Activated naive CD4-positive, alpha-beta T cell treated with anti-CD3 and anti-CD28 coated beads, Interleukin-2, amount 50 U/mL, for 72 hours (primary cell): ENCODE measurements around the gene DEXI. TPM values are rescaled to one million over a fixed set of nuclear protein-coding genes. Genes with fewer than 3 reads are reported as not detected.

Experiments used
- ATAC-seq, 2 donors: fragments of 150-1000 bp; cut with Tn5 transposase; 2 replicates each; pipeline ENCODE4 v1.10.0; 2021; ENCODE audit warnings: mild to moderate bottlenecking in 2 of 2, moderate library complexity in 2 of 2
- DNase-seq, 2 donors: peaks; one replicate each; pipeline ENCODE4 v3.0.0; 2021 to 2022; ENCODE audit warnings: low spot score in 2 of 2
- H3K27ac Mint-ChIP-seq, 2 donors: one replicate each; pipeline ENCODE4 v1.8.0; 2022; ENCODE audit warnings: mild to moderate bottlenecking in 2 of 2, mixed read lengths in 2 of 2
- H3K36me3 Mint-ChIP-seq, 2 donors: one replicate each; pipeline ENCODE4 v1.8.0; 2022; ENCODE audit warnings: mixed read lengths in 2 of 2
- H3K9me3 Mint-ChIP-seq, 2 donors: one replicate each; pipeline ENCODE4 v1.8.0; 2022; ENCODE audit warnings: mixed read lengths in 2 of 2
- total RNA-seq, 2 donors: library from RNA; stranded (reverse); gene quantifications; one replicate each; pipeline ENCODE4 v1.2.3, GENCODE V29; 2022

The DEXI gene
- 10 to 100 TPM; 17.1 to 30.2 TPM for total RNA-seq

- Mint-ChIP-seq H3K9me3 (no peaks in the 10 kb centered on the region), H3K27ac (peak within 1 kb of the TSS; percentile 85), H3K36me3 (peaks cover 13 to 23% of the 10 kb centered on the region in 2 donors)
- peak; percentile 96 to 98 for DNase-seq
- ATAC-seq = peak; percentile 78 to 84
These were observed at the start of gene DEXI for GRCh38 chr16:10942352-10943063. DEXI (minus strand) TSS chr16:10942468; CDS start chr16:10942005, 463 bp downstream.

GRCh38 chr16:10990378-10990777 lies 48.1 kb upstream of the DEXI start:
- DNase-seq = no peak
- H3K9me3 Mint-ChIP-seq = no peaks in the 10 kb centered on the region
- H3K36me3 Mint-ChIP-seq = peaks cover 19 to 35% of the 10 kb centered on the region in 2 donors
- H3K27ac Mint-ChIP-seq = peak overlapping the region; percentile 48 to 97
- no peak for ATAC-seq

GRCh38 chr16:10989559-10989958 lies 47.3 kb upstream of the DEXI start:
- Mint-ChIP-seq H3K27ac (peak overlapping the region; percentile 86 to 97), H3K9me3 (no peaks in the 10 kb centered on the region), H3K36me3 (peaks cover 15 to 31% of the 10 kb centered on the region in 2 donors)
- DNase-seq (no peak), ATAC-seq (no peak)

- peaks cover 14 to 31% of the 10 kb centered on the region in 2 donors for H3K36me3 Mint-ChIP-seq
- H3K27ac Mint-ChIP-seq = peak overlapping the region; percentile 86 to 97
- no peaks in the 10 kb centered on the region for H3K9me3 Mint-ChIP-seq
- DNase-seq = no peak
- ATAC-seq = peak in 1 of 2 donors; percentile 10
These were observed 46.6 kb upstream of the DEXI start for GRCh38 chr16:10988879-10989278.

GRCh38 chr16:10988164-10988803 lies 46.0 kb upstream of the DEXI start:
- peak; percentile 82 to 86 for DNase-seq
- no peaks in the 10 kb centered on the region for H3K9me3 Mint-ChIP-seq
- peaks cover 14 to 31% of the 10 kb centered on the region in 2 donors for H3K36me3 Mint-ChIP-seq
- ATAC-seq = peak; percentile 82 to 88
- peak overlapping the region; percentile 86 to 97 for H3K27ac Mint-ChIP-seq

GRCh38 chr16:10987361-10988163 lies 45.3 kb upstream of the DEXI start:
- H3K36me3 Mint-ChIP-seq = peaks cover 13 to 31% of the 10 kb centered on the region in 2 donors
- no peaks in the 10 kb centered on the region for H3K9me3 Mint-ChIP-seq
- DNase-seq = no peak
- peak overlapping the region; percentile 86 to 97 for H3K27ac Mint-ChIP-seq
- peak; percentile 25 to 60 for ATAC-seq

- peaks cover 16 to 18% of the 10 kb centered on the region in 2 donors for H3K36me3 Mint-ChIP-seq
- peak overlapping the region in 1 of 2 donors; percentile 53 for H3K27ac Mint-ChIP-seq
- DNase-seq (no peak), ATAC-seq (no peak)
- no peaks in the 10 kb centered on the region for H3K9me3 Mint-ChIP-seq
These were observed 42.2 kb upstream of the DEXI start for GRCh38 chr16:10984509-10984908.

GRCh38 chr16:10983159-10983558 lies 40.9 kb upstream of the DEXI start:
- Mint-ChIP-seq H3K9me3 (no peaks in the 10 kb centered on the region), H3K27ac (peak overlapping the region in 1 of 2 donors; percentile 37), H3K36me3 (peaks cover 16 to 18% of the 10 kb centered on the region in 2 donors)
- ATAC-seq (no peak), DNase-seq (no peak)

GRCh38 chr16:10982465-10983150 lies 40.3 kb upstream of the DEXI start:
- peaks cover 16 to 22% of the 10 kb centered on the region in 2 donors for H3K36me3 Mint-ChIP-seq
- H3K27ac Mint-ChIP-seq = peak overlapping the region; percentile 37 to 88
- ATAC-seq (peak; percentile 42 to 46), DNase-seq (no peak)
- no peaks in the 10 kb centered on the region for H3K9me3 Mint-ChIP-seq

GRCh38 chr16:10981697-10982216 lies 39.5 kb upstream of the DEXI start:
- H3K27ac Mint-ChIP-seq = peak overlapping the region in 1 of 2 donors; percentile 36
- DNase-seq (peak in 1 of 2 donors; percentile 53), ATAC-seq (peak; percentile 74 to 83)
- peaks cover 22 to 28% of the 10 kb centered on the region in 2 donors for H3K36me3 Mint-ChIP-seq
- no peaks in the 10 kb centered on the region for H3K9me3 Mint-ChIP-seq

GRCh38 chr16:10980813-10981212 lies 38.5 kb upstream of the DEXI start:
- Mint-ChIP-seq H3K27ac (peak overlapping the region in 1 of 2 donors; percentile 51), H3K9me3 (no peaks in the 10 kb centered on the region), H3K36me3 (peaks cover 17 to 30% of the 10 kb centered on the region in 2 donors)
- no peak for DNase-seq
- no peak for ATAC-seq

GRCh38 chr16:10979717-10980601 lies 37.7 kb upstream of the DEXI start:
- ATAC-seq (no peak), DNase-seq (no peak)
- H3K27ac Mint-ChIP-seq = peak overlapping the region in 1 of 2 donors; percentile 51
- no peaks in the 10 kb centered on the region for H3K9me3 Mint-ChIP-seq
- peaks cover 17 to 30% of the 10 kb centered on the region in 2 donors for H3K36me3 Mint-ChIP-seq

- Mint-ChIP-seq H3K27ac (peak overlapping the region; percentile 15 to 73), H3K36me3 (peaks cover 16 to 30% of the 10 kb centered on the region in 2 donors), H3K9me3 (no peaks in the 10 kb centered on the region)
- DNase-seq (no peak), ATAC-seq (no peak)
These were observed 36.7 kb upstream of the DEXI start for GRCh38 chr16:10978871-10979446.

GRCh38 chr16:10978124-10978523 lies 35.9 kb upstream of the DEXI start:
- DNase-seq (no peak), ATAC-seq (no peak)
- Mint-ChIP-seq H3K9me3 (no peaks in the 10 kb centered on the region), H3K36me3 (peaks cover 19 to 32% of the 10 kb centered on the region in 2 donors), H3K27ac (peak overlapping the region; percentile 69 to 73)

GRCh38 chr16:10976634-10977033 lies 34.4 kb upstream of the DEXI start:
- no peak for DNase-seq
- no peak overlapping the region for H3K27ac Mint-ChIP-seq
- H3K9me3 Mint-ChIP-seq = no peaks in the 10 kb centered on the region
- peaks cover 24 to 29% of the 10 kb centered on the region in 2 donors for H3K36me3 Mint-ChIP-seq
- ATAC-seq = no peak
